HG03196 (cell line): ENCODE results near the gene ZNF35.

ENCODE experiments used
- ATAC-seq: cut with Tn5 transposase; IDR thresholded peaks from one replicate; pipeline ENCODE4 v1.9.1; 2021; ENCODE audit not compliant: unreplicated experiment

ZNF35 gene

DNA sequence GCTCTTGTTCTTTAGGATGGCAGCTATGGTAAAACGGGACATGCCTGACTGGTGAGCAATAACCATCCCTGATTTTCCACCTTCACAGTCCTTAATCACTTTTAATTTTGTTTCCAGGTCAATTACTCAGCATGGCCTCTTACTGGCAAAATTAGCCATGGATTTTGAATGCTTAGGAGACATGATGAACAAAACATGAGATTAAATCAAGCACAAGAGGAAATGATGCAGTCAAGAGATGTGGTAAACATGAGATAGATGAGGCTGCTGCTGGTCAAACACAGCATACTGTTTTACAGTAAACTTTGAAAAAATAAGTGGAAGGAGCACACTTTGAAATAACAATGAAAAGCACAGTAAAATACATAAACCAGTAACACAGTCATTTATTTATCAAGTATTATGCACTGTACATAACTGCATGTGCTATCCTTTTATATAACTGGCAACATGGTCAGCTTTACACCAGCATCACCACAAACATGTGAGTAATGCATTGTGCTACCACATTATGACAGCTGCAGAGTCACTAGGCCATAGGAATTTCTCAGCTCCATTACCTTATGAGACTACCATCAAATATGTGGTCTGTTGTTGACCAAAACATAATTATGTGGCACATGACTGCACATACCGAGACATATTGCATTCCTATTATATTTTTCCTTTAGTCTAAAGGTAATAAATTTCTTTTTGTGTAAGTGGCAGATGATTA is 33.8 kb downstream of the ZNF35 start:
- ATAC-seq: no peak

DNA sequence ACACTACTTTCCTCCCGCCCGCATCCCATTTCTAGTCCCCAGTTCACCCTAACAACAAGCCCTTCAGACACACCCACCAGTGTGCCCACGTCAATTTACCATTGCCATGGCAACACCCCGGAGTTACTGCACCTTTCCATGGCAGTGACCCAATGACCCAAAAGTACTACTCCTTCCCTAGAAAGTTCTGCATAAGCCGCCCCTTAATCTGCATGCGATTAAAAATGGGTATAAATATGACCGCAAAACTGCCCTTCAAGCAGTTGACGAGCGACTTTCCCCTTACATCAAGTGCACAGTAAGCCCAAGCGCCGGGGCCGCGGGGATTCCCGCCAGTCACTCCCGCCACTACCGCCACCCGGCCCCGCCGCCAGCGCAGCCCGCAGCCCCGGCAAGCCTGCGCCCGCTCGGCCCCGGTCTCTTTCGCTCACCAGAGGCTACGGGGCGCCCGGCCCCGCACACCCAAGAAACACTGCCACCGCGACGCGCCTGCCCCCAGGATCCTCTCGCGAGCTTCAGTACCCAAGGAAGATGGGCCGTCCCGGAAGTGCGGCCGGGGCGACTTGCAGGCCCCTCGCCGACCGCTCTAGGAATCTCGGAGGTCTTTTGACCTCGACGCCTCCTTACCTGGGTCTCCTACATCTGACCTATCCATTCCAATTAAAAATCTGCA is 36.7 kb downstream of the ZNF35 start:
- peak; percentile 61 for ATAC-seq

DNA sequence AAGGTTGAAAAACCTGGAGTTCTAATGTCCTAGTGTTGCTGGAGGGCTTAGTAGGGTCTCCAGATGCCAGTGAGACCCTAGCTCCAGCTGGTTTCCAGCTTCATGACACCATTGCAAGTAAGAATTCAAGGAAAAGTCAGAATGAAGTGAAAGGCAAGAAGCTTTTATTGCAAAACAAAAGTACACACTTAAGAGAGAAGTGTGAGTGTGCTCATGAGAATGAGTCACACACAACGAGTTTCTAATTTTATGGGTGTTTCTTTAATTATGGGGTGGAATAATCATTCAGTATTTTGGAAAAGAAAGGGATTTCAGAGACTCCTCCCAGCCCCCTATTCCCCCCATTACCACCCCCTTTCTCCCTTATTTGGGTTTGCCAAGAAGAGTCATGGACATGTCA is 39.4 kb downstream of the ZNF35 start:
- ATAC-seq: no peak
